Uterus (tissue), 2 donors: ENCODE measurements around the gene RSKR.

Source experiments
- POLR2A ChIP-seq, 2 donors: fragments of 450-650 bp; IDR thresholded peaks; one replicate each; pipeline ENCODE4 v1.6.1; 2016; ENCODE audit warnings: antibody characterized with exemption in 2 of 2, mild to moderate bottlenecking in 1 of 2, moderate library complexity in 1 of 2
- TF ChIP-seq, protein P1 (sequence below), 4 experiments: fragments of 200-600 bp in 2 of 4; fragments of 450-650 bp in 2 of 4; sonication (generic) in 2 of 4; IDR thresholded peaks; one replicate each; pipeline ENCODE4 v1.5.1; 2016 to 2019; ENCODE audit warnings: antibody characterized with exemption in 4 of 4, mild to moderate bottlenecking in 2 of 4, moderate library complexity in 1 of 4

DNA sequence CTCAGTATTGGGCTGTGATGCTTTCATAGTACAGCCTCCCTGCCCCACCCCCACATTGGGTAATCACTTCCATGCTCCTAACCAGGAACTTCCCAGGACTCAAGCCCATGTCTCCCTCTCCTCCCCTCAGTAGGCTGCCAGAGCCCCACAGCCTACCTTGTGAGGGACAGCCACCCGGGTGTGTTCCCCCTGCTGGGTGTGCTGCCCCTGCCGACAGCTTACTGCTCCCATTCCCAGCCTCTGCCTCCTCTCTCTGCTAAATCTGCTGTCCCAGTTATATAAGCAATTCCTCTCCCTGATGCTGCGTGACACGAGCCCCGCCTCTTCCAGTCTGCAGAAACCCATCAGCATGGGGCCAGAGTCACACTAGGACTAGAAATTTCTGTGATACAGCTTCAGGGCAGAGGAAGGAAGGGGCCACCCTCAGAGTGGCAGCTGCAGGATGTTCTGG, at the start of gene RSKR:
- TF ChIP-seq, protein P1, sequence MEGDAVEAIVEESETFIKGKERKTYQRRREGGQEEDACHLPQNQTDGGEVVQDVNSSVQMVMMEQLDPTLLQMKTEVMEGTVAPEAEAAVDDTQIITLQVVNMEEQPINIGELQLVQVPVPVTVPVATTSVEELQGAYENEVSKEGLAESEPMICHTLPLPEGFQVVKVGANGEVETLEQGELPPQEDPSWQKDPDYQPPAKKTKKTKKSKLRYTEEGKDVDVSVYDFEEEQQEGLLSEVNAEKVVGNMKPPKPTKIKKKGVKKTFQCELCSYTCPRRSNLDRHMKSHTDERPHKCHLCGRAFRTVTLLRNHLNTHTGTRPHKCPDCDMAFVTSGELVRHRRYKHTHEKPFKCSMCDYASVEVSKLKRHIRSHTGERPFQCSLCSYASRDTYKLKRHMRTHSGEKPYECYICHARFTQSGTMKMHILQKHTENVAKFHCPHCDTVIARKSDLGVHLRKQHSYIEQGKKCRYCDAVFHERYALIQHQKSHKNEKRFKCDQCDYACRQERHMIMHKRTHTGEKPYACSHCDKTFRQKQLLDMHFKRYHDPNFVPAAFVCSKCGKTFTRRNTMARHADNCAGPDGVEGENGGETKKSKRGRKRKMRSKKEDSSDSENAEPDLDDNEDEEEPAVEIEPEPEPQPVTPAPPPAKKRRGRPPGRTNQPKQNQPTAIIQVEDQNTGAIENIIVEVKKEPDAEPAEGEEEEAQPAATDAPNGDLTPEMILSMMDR (IDR thresholded peaks at IDR 0.05) = no peak
- TF ChIP-seq POLR2A (IDR thresholded peaks at IDR 0.05) = no peak
